Ascending aorta (tissue), 2 donors: ENCODE results near the gene SCAI. TPM values are rescaled to one million over a fixed set of nuclear protein-coding genes. Genes with fewer than 3 reads are reported as not detected.
"Not testable (repeated sequence)": the region's sequence is repeated elsewhere in the genome, so short reads cannot be mapped to it uniquely, and the experiment has no call there.

Experiments
- DNase-seq, 2 donors: peaks; one replicate each; pipeline ENCODE4 v3.0.0-alpha.2; 2019; ENCODE audit warnings: low spot score in 2 of 2
- H3K27ac ChIP-seq, 2 donors: fragments of 200-600 bp; sonication (generic); one replicate each; pipeline ENCODE4 v1.5.1; 2016 to 2017; ENCODE audit warnings: mild to moderate bottlenecking in 1 of 2
- H3K27me3 ChIP-seq: fragments of 200-600 bp; sonication (generic); one replicate; pipeline ENCODE4 v1.5.1; 2017
- H3K36me3 ChIP-seq, 2 donors: fragments of 200-600 bp; sonication (generic); one replicate each; pipeline ENCODE4 v1.5.1; 2016
- H3K4me1 ChIP-seq, 2 donors: fragments of 200-600 bp; sonication (generic); one replicate each; pipeline ENCODE4 v1.5.1; 2016 to 2017; ENCODE audit warnings: mild to moderate bottlenecking in 1 of 2
- H3K4me3 ChIP-seq, 2 donors: fragments of 200-600 bp; sonication (generic); one replicate each; pipeline ENCODE4 v1.5.1; 2016 to 2017; ENCODE audit warnings: mild to moderate bottlenecking in 1 of 2
- H3K9me3 ChIP-seq, 2 donors: fragments of 200-600 bp; sonication (generic); one replicate each; pipeline ENCODE4 v1.5.1; 2016
- CTCF ChIP-seq, 3 experiments: fragments of 200-600 bp in 2 of 3; fragments of 450-650 bp in 1 of 3; sonication (generic) in 2 of 3; IDR thresholded peaks; one replicate each; pipeline ENCODE4 v1.5.1; 2016 to 2019; ENCODE audit warnings: antibody characterized with exemption in 3 of 3, mild to moderate bottlenecking in 1 of 3, moderate library complexity in 1 of 3
- intact Hi-C: fragments of 100-400 bp; cut with DNase I; formaldehyde crosslinking; loops from one replicate; pipeline ENCODE4 v1.15.1; 2023
- total RNA-seq: library from RNA; depleted of rRNA; stranded (reverse); fragments of >200 nt; gene quantifications from one replicate; pipeline ENCODE4 v1.1.0, GENCODE V29; 2016

SCAI gene
- total RNA-seq, 1 donor from 2014 or later, result 2.4 TPM

- Histone ChIP-seq H3K27ac (no peak overlapping the region), H3K9me3 (no peaks in the 10 kb centered on the region), H3K4me3 (no peak overlapping the region), H3K27me3 (no peaks in the 10 kb centered on the region), H3K36me3 (peaks cover 34 to 79% of the 10 kb centered on the region in 2 donors), H3K4me1 (no peaks in the 10 kb centered on the region)
- no peak for DNase-seq
- TF ChIP-seq CTCF (IDR thresholded peaks at IDR 0.05), result no peak
- intact Hi-C loops, result no loop called here
Measured at GRCh38 chr9:124932333-124932732, 211.0 kb downstream of the SCAI start.

- DNase-seq, result no peak
- Histone ChIP-seq H3K36me3 (peaks cover 17 to 78% of the 10 kb centered on the region in 2 donors), H3K9me3 (no peaks in the 10 kb centered on the region), H3K4me1 (no peaks in the 10 kb centered on the region), H3K27ac (no peak overlapping the region), H3K4me3 (no peak overlapping the region), H3K27me3 (no peaks in the 10 kb centered on the region)
- intact Hi-C loops, result no loop called here
- no peak for TF ChIP-seq CTCF (IDR thresholded peaks at IDR 0.05)
Measured at GRCh38 chr9:124929464-124929863, 213.9 kb downstream of the SCAI start.

- H3K4me1 ChIP-seq, result no peaks in the 10 kb centered on the region
- no peak for TF ChIP-seq CTCF (IDR thresholded peaks at IDR 0.05)
- intact Hi-C loops, result no loop called here
- DNase-seq, result no peak
- no peak overlapping the region for H3K27ac ChIP-seq
- no peak overlapping the region for H3K4me3 ChIP-seq
- no peaks in the 10 kb centered on the region for H3K9me3 ChIP-seq
- H3K36me3 ChIP-seq, result peaks cover 6 to 67% of the 10 kb centered on the region in 2 donors
- no peaks in the 10 kb centered on the region for H3K27me3 ChIP-seq
Measured at GRCh38 chr9:124928116-124928515, 215.2 kb downstream of the SCAI start.

GRCh38 chr9:124920394-124920793, 222.9 kb downstream of the SCAI start:
- H3K36me3 ChIP-seq, result peaks cover 20 to 46% of the 10 kb centered on the region in 2 donors
- intact Hi-C loops, H3K4me3 ChIP-seq, H3K27me3 ChIP-seq, H3K27ac ChIP-seq, H3K4me1 ChIP-seq, DNase-seq, H3K9me3 ChIP-seq: not testable (repeated sequence)

- no peak for TF ChIP-seq CTCF (IDR thresholded peaks at IDR 0.05)
- Histone ChIP-seq H3K4me3 (no peak overlapping the region), H3K4me1 (no peaks in the 10 kb centered on the region), H3K36me3 (peaks cover 19 to 47% of the 10 kb centered on the region in 2 donors), H3K9me3 (no peaks in the 10 kb centered on the region), H3K27ac (no peak overlapping the region), H3K27me3 (no peaks in the 10 kb centered on the region)
- intact Hi-C loops, result no loop called here
- no peak for DNase-seq
Measured at GRCh38 chr9:124914753-124915405, 228.4 kb downstream of the SCAI start.

GRCh38 chr9:124913378-124913777, 229.9 kb downstream of the SCAI start:
- no peak for DNase-seq
- peaks cover 18 to 43% of the 10 kb centered on the region in 2 donors for H3K36me3 ChIP-seq
- H3K27ac ChIP-seq, result no peak overlapping the region
- H3K4me1 ChIP-seq, result no peaks in the 10 kb centered on the region
- no peaks in the 10 kb centered on the region for H3K9me3 ChIP-seq
- no peak for TF ChIP-seq CTCF (IDR thresholded peaks at IDR 0.05)
- intact Hi-C loops, result no loop called here
- H3K27me3 ChIP-seq, result no peaks in the 10 kb centered on the region
- no peak overlapping the region for H3K4me3 ChIP-seq
